Fibroblast of the aortic adventitia (primary cell): ENCODE measurements around the gene PEPD. TPM values are rescaled to one million over a fixed set of nuclear protein-coding genes. Genes with fewer than 3 reads are reported as not detected.
A peak's percentile ranks its signal among the peaks of the same experiment; 100 is the strongest.

Source experiments
- DNase-seq: peaks from one replicate; pipeline ENCODE4 v3.0.0-alpha.2; 2010; ENCODE audit warnings: low read depth
- H3K4me3 ChIP-seq: 2 replicates; pipeline ENCODE4 v1.5.1; 2011; ENCODE audit warnings: low read depth, mild to moderate bottlenecking, control low read depth, low read length, moderate library complexity
- total RNA-seq: library from RNA; depleted of rRNA; stranded (reverse); fragments of >200 nt; gene quantifications from 2 replicates; pipeline ENCODE4 v1.2.3, GENCODE V29; 2012; ENCODE audit warnings: low replicate concordance
- TF ChIP-seq, protein P1 (sequence below): IDR thresholded peaks from 2 replicates; pipeline ENCODE4 v1.5.1; 2011; ENCODE audit warnings: mild to moderate bottlenecking, low read length, control low read depth, inconsistent platforms; ENCODE audit not compliant: insufficient read depth

The PEPD gene
- total RNA-seq, 1 donor = 65.0 TPM

DNA sequence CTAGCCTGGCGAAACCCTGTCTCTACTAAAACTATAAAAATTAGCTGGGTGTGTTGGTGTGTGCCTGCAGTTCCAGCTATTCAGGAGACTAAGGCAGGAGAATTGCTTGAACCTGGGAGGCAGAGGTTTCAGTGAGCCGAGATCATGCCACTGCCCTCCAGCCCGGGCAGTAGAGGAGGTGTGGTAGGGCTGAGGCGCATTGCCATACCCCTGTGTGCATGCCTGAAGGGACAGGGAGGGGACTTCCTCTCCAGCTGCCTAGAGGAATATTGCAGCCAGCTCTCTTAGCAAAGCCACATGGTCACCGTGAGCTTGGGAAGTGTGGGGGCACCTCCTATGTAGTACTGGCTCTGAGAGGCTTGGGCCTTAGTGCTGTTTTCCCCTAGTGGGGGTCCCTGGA lies 29.2 kb upstream of the PEPD start:
- TF ChIP-seq, protein P1, sequence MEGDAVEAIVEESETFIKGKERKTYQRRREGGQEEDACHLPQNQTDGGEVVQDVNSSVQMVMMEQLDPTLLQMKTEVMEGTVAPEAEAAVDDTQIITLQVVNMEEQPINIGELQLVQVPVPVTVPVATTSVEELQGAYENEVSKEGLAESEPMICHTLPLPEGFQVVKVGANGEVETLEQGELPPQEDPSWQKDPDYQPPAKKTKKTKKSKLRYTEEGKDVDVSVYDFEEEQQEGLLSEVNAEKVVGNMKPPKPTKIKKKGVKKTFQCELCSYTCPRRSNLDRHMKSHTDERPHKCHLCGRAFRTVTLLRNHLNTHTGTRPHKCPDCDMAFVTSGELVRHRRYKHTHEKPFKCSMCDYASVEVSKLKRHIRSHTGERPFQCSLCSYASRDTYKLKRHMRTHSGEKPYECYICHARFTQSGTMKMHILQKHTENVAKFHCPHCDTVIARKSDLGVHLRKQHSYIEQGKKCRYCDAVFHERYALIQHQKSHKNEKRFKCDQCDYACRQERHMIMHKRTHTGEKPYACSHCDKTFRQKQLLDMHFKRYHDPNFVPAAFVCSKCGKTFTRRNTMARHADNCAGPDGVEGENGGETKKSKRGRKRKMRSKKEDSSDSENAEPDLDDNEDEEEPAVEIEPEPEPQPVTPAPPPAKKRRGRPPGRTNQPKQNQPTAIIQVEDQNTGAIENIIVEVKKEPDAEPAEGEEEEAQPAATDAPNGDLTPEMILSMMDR = no peak
- no peak overlapping the region for H3K4me3 ChIP-seq
- DNase-seq = no peak

DNA sequence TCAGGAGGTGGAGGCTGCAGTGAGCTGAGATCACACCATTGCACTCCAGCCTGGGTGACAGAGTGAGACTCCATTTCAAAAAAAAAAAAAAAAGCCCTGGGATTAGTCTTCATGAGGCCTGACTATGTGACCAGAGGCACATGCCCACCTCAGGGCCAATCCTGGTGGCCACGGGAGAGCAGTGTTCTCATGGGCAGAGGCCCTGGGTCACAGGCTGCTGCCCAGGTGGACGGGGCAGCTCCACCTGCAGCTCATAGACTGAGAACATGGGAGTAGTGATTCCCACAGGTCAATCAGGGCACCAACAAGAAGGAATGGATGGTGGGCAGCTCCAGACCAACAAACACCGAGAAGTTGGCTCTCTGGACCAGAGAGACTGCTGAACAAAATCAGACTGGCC lies 26.1 kb upstream of the PEPD start:
- TF ChIP-seq, protein P1 = no peak

DNA sequence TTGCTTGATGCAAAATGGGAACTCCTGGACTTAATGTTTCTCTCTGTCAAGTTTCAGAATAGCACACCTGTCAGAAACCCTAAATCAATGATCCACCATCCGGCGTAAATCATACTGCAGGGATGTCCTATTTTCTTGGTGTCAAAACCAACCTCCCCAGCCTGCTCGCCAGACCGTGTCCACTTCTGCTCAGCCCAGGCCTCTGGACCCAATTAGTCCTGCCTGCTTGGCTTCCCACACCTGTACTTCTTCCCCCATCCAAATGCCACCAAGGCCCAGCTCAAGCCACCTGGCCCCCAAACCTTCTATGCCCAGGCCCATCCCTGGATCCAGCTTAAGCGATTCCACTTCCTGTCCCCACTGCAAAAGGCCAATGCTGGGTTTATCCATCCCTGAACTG lies 25.1 kb upstream of the PEPD start:
- H3K4me3 ChIP-seq = no peak overlapping the region
- TF ChIP-seq, protein P1 = no peak
- no peak for DNase-seq

More for the DNA sequence above, 26.1 kb upstream of the PEPD start:
- H3K4me3 ChIP-seq = no peak overlapping the region
- DNase-seq = no peak

DNA sequence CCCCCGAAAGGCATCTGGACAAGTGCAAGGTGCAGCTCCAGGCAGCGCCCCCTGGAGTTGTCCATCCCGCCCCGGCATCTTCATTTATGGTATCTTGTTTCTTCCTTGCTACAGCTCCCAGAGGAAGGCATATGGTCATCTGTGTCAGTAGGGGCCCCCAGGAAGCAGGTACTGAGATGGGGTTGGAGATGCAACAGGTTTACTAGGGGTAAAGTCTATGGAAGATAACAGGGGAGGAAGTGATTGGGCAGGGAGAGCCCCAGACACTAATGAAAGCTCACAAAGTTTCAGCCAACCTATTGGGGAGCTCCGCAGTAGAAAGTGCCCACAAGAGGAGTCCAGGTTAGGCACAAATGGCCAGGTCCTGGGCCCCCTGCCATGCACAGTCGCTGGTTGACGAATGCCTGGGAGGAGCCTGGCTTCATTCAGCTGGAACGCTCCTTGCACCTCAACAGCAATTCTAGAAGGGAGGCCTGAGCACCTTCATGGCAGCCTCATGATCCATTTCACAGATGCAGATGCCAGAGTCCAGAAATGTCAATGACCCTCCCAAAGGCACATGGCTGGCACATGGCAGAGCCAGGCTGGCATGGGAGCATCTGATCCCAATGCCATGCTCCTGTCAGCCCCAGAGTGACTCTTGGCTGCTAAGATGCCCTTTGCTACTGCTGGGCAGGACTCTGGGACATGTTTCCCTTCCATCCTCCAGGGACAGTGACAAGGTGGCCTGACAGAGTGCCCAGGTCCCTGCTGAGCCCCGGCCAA lies 23.8 kb upstream of the PEPD start:
- no peak overlapping the region for H3K4me3 ChIP-seq
- no peak for DNase-seq
- TF ChIP-seq, protein P1 = no peak

DNA sequence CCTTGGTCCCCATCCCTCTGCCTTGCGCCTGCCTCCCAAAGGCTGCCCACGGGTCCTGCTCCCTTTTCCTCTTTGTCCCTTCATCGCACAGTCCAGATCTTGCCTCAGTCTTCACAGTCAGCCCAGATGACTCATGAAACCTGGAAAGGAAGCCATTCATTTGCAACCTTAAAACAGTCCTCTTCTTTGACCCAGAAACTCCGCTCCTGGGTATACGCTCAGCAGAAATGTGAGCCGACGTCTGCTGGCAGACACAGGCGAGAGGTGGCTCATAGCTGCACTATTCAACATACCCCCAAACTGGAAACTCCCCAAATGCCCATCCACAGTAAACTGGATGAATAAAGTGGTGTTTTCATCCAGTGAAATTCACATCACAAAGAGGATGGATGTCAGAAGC lies 13.6 kb upstream of the PEPD start:
- H3K4me3 ChIP-seq = no peak overlapping the region
- DNase-seq = peak; percentile 20
- TF ChIP-seq, protein P1 = no peak

DNA sequence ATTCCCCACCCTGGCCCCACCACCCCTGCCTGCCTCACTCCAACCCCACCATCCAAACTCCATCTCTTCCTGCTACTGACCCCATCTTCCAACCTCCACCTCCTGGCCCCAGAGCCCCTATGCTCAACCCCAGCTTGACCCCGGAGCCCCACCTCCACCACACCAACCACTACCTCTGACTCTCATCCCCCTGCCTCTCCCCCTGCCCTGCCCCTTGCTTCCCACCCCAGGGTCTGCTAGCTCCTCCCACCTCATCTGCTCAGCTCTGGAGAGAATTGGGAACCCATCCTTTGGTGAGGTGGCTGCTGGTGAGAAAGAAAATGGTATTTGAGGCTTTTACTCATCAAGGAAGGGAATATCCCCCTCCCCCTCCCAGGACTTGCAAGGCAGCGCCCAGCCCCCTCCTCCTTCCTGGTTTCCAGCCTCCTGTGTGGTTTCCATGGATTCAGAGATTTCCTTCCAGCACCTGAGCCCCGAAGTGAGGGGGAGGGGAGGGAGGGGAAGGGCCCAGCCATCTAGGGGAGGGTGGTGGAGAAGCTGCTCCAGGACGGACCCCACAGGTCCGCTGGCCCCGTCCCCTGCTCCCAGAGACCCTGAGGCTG lies 11.4 kb upstream of the PEPD start:
- no peak overlapping the region for H3K4me3 ChIP-seq
- DNase-seq = no peak
- TF ChIP-seq, protein P1 = no peak

DNA sequence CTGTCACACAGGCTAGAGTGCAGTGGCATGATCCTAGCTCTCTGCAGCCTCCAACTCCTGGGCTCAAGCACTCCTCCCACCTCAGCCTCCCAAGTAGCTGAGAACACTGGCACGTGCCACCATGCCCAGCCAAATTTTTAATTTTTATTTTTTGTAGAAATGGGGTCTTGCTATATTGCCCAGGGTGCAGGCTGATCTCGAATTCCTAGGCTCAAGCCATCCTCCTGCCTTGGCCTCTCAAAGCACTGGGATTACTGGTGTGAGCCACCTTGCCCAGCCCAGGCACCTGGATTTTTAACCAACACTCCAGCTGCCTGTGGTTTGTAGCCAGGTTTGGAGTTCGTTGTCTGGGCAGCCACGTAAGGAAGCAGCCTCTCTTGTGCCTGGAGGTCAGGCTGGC lies 9.3 kb upstream of the PEPD start:
- TF ChIP-seq, protein P1 = no peak
- no peak for DNase-seq
- no peak overlapping the region for H3K4me3 ChIP-seq
